Endometrial microvascular endothelial cells (primary cell): ENCODE measurements around the gene ORC4. TPM values are rescaled to one million over a fixed set of nuclear protein-coding genes. Genes with fewer than 3 reads are reported as not detected.

Source experiments
- in situ Hi-C: cut with HindIII; loops from 2 replicates; pipeline ENCODE4 v1.10.0; 2017; ENCODE audit warnings: low sequenced_read_pairs, low pct_unique_long_range_greater_than_20kb; ENCODE audit errors: inconsistent ontology term
- total RNA-seq: library from RNA; depleted of rRNA; stranded (reverse); fragments of >200 nt; gene quantifications from one replicate; pipeline ENCODE4 v1.2.3, GENCODE V29; 2015; ENCODE audit errors: inconsistent ontology term

Gene ORC4
- 64.9 TPM for total RNA-seq

GRCh38 chr2:148020111-148021058 is at the start of gene ORC4:
Gene ORC4 (minus strand): TSS chr2:148020737. CDS start chr2:147975958, 44,779 bp downstream.
- in situ Hi-C loops, result no loop called here

- in situ Hi-C loops, result no loop called here
Measured at GRCh38 chr2:148067801-148068200, 47.3 kb upstream of the ORC4 start.

GRCh38 chr2:148065936-148066335 is 45.4 kb upstream of the ORC4 start:
- in situ Hi-C loops, result no loop called here

GRCh38 chr2:148063633-148064032 is 43.1 kb upstream of the ORC4 start:
- in situ Hi-C loops, result no loop called here

- in situ Hi-C loops, result no loop called here
Measured at GRCh38 chr2:148058641-148059040, 38.1 kb upstream of the ORC4 start.

GRCh38 chr2:148052687-148053086 is 32.1 kb upstream of the ORC4 start:
- in situ Hi-C loops, result no loop called here

- in situ Hi-C loops, result no loop called here
Measured at GRCh38 chr2:148049284-148049683, 28.7 kb upstream of the ORC4 start.

GRCh38 chr2:148048475-148049221 is 28.1 kb upstream of the ORC4 start:
- in situ Hi-C loops, result no loop called here

- in situ Hi-C loops, result no loop called here
Measured at GRCh38 chr2:148046802-148047201, 26.3 kb upstream of the ORC4 start.

GRCh38 chr2:148044322-148044721 is 23.8 kb upstream of the ORC4 start:
- in situ Hi-C loops, result no loop called here

- in situ Hi-C loops, result no loop called here
Measured at GRCh38 chr2:148042219-148042618, 21.7 kb upstream of the ORC4 start.

GRCh38 chr2:148039783-148040182 is 19.2 kb upstream of the ORC4 start:
- in situ Hi-C loops, result no loop called here

- in situ Hi-C loops, result no loop called here
Measured at GRCh38 chr2:148032215-148032614, 11.7 kb upstream of the ORC4 start.

- in situ Hi-C loops, result no loop called here
Measured at GRCh38 chr2:148031152-148031551, 10.6 kb upstream of the ORC4 start.

- in situ Hi-C loops, result no loop called here
Measured at GRCh38 chr2:148028781-148029180, 8.2 kb upstream of the ORC4 start.

GRCh38 chr2:148027822-148028221 is 7.3 kb upstream of the ORC4 start:
- in situ Hi-C loops, result no loop called here

- in situ Hi-C loops, result no loop called here
Measured at GRCh38 chr2:148026573-148026972, 6.0 kb upstream of the ORC4 start.

GRCh38 chr2:148023861-148024260 is 3.3 kb upstream of the ORC4 start:
- in situ Hi-C loops, result no loop called here

- in situ Hi-C loops, result no loop called here
Measured at GRCh38 chr2:148022882-148023281, 2.3 kb upstream of the ORC4 start.

- in situ Hi-C loops, result no loop called here
Measured at GRCh38 chr2:148022351-148022750, 1.8 kb upstream of the ORC4 start.
